Panc1 (cell line): ENCODE measurements around the gene RIPOR3. TPM values are rescaled to one million over a fixed set of nuclear protein-coding genes. Genes with fewer than 3 reads are reported as not detected.

Experiments
- ATAC-seq: fragments of 200-7000 bp; cut with Tn5 transposase; 2 replicates; pipeline ENCODE4 v1.9.1; 2020; ENCODE audit warnings: mild to moderate bottlenecking, moderate library complexity
- BruUV-seq: library from RNA; stranded (reverse); fragments of 400-500 nt; replicated peaks from 2 replicates; lab custom pipeline; 2021; lab: Mats Ljungman, UMichigan
- CTCF ChIA-PET: fragments of 300-600 bp; sonication (Branson Sonifier 250); formaldehyde crosslinking; loops from one replicate; lab custom pipeline; 2022; ENCODE audit warnings: antibody characterized with exemption; lab: Charles Lee
- POLR2A ChIA-PET: fragments of 300-600 bp; sonication (Branson Sonifier 250); formaldehyde crosslinking; loops from one replicate; lab custom pipeline; 2022; ENCODE audit warnings: antibody characterized with exemption; lab: Charles Lee
- DNase-seq: peaks from one replicate; pipeline ENCODE4 v3.0.0-alpha.2; 2010; ENCODE audit warnings: low read depth, low spot score
- H3K27ac ChIP-seq: 2 replicates; pipeline ENCODE4 v1.5.1; 2011; ENCODE audit warnings: mild to moderate bottlenecking, low read length, inconsistent platforms
- H3K27me3 ChIP-seq: fragments of 200-500 bp; sonication (Bioruptor generic); 2 replicates; pipeline ENCODE4 v1.6.0; 2014; ENCODE audit warnings: low read length, inconsistent platforms; ENCODE audit not compliant: control insufficient read depth, insufficient read depth
- H3K36me3 ChIP-seq: fragments of 200-500 bp; sonication (Bioruptor generic); 2 replicates; pipeline ENCODE4 v1.5.1; 2014; ENCODE audit warnings: inconsistent platforms, mild to moderate bottlenecking, low read length, moderate library complexity; ENCODE audit not compliant: control insufficient read depth, insufficient read depth
- H3K4me1 ChIP-seq: 2 replicates; pipeline ENCODE4 v1.5.1; 2011; ENCODE audit warnings: inconsistent platforms, mild to moderate bottlenecking, low read length, moderate library complexity; ENCODE audit not compliant: control insufficient read depth, insufficient read depth
- H3K4me3 ChIP-seq, 2 experiments: 2 replicates each; pipeline ENCODE4 v1.5.1; 2011 to 2012; ENCODE audit warnings: low read depth in 2 of 2, low read length in 2 of 2, mild to moderate bottlenecking in 2 of 2, inconsistent platforms in 1 of 2, moderate library complexity in 1 of 2
- H3K9me3 ChIP-seq: fragments of 200-500 bp; sonication (Bioruptor generic); 2 replicates; pipeline ENCODE4 v1.5.1; 2014; ENCODE audit warnings: low read depth, mild to moderate bottlenecking, inconsistent platforms, low read length, moderate library complexity; ENCODE audit not compliant: control insufficient read depth, insufficient read depth
- POLR2AphosphoS5 ChIP-seq: IDR thresholded peaks from 2 replicates; pipeline ENCODE4 v1.6.1; 2012; ENCODE audit warnings: mild to moderate bottlenecking, low read depth, low read length, moderate library complexity
- SIN3A ChIP-seq: IDR thresholded peaks from 2 replicates; pipeline ENCODE4 v1.6.1; 2012; ENCODE audit warnings: low read depth, mild to moderate bottlenecking, low read length, moderate library complexity, borderline replicate concordance; ENCODE audit not compliant: insufficient read depth
- TCF7L2 ChIP-seq: IDR thresholded peaks from 2 replicates; pipeline ENCODE4 v1.6.1; 2011; ENCODE audit warnings: mild to moderate bottlenecking, low read depth, low read length, inconsistent platforms
- in situ Hi-C: cut with HindIII; loops from 2 replicates; pipeline ENCODE4 v1.10.0; 2016; ENCODE audit warnings: low sequenced_read_pairs, low pct_unique_long_range_greater_than_20kb
- intact Hi-C: fragments of 100-400 bp; cut with micrococcal nuclease; formaldehyde crosslinking; loops from one replicate; pipeline ENCODE4 v1.10.0; 2022; ENCODE audit not compliant: unreplicated experiment
- total RNA-seq: library from RNA; stranded (reverse); gene quantifications from one replicate; pipeline ENCODE4 v1.2.1, GENCODE V29; 2021; ENCODE audit not compliant: unreplicated experiment
- TF ChIP-seq, protein P1 (sequence below), 2 experiments: IDR thresholded peaks; 2 replicates each; pipeline ENCODE4 v1.6.1; 2011 to 2012; ENCODE audit warnings: low read depth in 2 of 2, control low read depth in 1 of 2, low read length in 1 of 2, mild to moderate bottlenecking in 1 of 2, moderate library complexity in 1 of 2; ENCODE audit not compliant: insufficient read depth in 1 of 2
- TF ChIP-seq, protein P2 (sequence below): fragments of 450-650 bp; IDR thresholded peaks from 2 replicates; pipeline ENCODE4 v1.5.1; 2017; ENCODE audit warnings: mild to moderate bottlenecking

The RIPOR3 gene
- total RNA-seq, 1 experiment from 2014 or later = 92.5 TPM

DNA sequence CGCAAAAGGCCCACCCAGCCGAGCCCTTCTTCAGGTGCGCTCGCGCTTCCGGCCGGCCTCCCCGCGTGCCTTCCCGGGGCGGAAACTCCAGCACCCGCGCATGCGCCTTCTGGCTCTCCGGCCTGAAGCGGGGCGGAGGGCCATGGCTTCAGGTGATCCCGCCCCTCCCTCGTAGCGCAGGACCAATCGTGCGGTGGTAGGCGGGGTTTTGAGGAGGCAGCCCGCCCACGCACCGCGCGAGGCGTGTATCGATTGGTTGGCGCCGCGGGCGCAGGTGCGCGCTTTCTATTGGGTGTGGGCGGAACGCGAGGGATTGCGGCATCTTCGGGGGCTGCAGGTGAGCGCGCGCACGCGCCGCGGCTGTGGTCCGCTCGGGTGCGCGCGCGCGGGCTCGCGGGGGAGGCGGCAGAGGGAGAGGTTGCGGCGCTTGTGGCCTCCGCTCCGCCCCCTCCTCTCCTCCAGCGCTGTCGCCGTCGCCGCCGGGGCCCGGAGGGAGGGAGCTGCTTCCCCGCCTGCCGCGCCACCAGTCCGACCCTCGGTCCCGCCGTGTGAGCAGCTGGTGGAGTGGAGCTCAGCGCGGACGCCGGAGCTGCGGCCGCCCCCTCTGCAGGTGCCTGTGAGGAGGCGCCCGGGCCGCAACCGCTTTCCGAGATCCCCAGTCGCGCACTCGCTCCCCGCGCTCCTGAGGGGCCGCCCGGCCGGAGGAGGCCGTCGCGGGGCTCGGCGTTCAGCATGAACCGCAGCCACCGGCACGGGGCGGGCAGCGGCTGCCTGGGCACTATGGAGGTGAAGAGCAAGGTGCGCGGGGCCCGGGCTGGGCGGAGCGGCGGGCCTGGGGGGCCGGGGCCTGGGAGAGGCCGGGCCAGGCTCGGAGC lies 40.0 kb upstream of the RIPOR3 start, which contains the start of gene PARD6B:
Gene PARD6B, plus strand, starts transcription at position 526 of the 875 bp plus-strand sequence. Its CDS starts 207 bp downstream, at position 733.
- ATAC-seq = peak; percentile 83
- intact Hi-C loops = no loop called here

DNA sequence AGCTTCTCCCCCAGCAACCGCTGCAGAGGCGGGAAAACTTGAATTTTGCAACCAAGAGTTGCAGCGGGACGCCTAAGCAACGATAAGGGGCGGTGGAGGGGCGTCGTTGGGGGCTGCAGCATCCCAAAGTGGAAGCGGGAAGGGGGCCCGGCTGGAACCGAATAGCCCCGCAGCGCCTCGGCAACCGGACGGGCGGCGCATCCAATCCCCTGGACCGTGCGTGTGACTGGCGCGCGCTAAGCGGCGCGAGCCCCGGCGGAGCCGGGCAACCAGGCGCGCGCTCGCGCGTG lies 39.4 kb upstream of the RIPOR3 start:
- in situ Hi-C loops = loop anchor here (5.0 kb wide), 1 partner anchor 33 kb away; no protein-coding TSS in a partner anchor
- Histone ChIP-seq H3K4me1 (peaks cover 53% of the 10 kb centered on the region), H3K27me3 (no peaks in the 10 kb centered on the region), H3K36me3 (peaks cover 10% of the 10 kb centered on the region), H3K27ac (peak overlapping the region; percentile 100), H3K4me3 (peak overlapping the region; percentile 60 to 71), H3K9me3 (no peaks in the 10 kb centered on the region)
- TF ChIP-seq, protein P1, sequence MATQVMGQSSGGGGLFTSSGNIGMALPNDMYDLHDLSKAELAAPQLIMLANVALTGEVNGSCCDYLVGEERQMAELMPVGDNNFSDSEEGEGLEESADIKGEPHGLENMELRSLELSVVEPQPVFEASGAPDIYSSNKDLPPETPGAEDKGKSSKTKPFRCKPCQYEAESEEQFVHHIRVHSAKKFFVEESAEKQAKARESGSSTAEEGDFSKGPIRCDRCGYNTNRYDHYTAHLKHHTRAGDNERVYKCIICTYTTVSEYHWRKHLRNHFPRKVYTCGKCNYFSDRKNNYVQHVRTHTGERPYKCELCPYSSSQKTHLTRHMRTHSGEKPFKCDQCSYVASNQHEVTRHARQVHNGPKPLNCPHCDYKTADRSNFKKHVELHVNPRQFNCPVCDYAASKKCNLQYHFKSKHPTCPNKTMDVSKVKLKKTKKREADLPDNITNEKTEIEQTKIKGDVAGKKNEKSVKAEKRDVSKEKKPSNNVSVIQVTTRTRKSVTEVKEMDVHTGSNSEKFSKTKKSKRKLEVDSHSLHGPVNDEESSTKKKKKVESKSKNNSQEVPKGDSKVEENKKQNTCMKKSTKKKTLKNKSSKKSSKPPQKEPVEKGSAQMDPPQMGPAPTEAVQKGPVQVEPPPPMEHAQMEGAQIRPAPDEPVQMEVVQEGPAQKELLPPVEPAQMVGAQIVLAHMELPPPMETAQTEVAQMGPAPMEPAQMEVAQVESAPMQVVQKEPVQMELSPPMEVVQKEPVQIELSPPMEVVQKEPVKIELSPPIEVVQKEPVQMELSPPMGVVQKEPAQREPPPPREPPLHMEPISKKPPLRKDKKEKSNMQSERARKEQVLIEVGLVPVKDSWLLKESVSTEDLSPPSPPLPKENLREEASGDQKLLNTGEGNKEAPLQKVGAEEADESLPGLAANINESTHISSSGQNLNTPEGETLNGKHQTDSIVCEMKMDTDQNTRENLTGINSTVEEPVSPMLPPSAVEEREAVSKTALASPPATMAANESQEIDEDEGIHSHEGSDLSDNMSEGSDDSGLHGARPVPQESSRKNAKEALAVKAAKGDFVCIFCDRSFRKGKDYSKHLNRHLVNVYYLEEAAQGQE (IDR thresholded peaks at IDR 0.05; ENCODE audit: insufficient read depth in 1 of 2, low read depth in 2 of 2, low read length in 1 of 2) = no peak
- TF ChIP-seq, protein P2, sequence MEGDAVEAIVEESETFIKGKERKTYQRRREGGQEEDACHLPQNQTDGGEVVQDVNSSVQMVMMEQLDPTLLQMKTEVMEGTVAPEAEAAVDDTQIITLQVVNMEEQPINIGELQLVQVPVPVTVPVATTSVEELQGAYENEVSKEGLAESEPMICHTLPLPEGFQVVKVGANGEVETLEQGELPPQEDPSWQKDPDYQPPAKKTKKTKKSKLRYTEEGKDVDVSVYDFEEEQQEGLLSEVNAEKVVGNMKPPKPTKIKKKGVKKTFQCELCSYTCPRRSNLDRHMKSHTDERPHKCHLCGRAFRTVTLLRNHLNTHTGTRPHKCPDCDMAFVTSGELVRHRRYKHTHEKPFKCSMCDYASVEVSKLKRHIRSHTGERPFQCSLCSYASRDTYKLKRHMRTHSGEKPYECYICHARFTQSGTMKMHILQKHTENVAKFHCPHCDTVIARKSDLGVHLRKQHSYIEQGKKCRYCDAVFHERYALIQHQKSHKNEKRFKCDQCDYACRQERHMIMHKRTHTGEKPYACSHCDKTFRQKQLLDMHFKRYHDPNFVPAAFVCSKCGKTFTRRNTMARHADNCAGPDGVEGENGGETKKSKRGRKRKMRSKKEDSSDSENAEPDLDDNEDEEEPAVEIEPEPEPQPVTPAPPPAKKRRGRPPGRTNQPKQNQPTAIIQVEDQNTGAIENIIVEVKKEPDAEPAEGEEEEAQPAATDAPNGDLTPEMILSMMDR = no peak
- 0 out of 2 replicates have a peak, but pooled peaks have one; percentile 52 for TF ChIP-seq SIN3A
- TF ChIP-seq TCF7L2 = no peak
- TF ChIP-seq POLR2AphosphoS5 = peak; percentile 60; the same call in 1 of the 2 replicates
- ChIA-PET CTCF (no interaction called here), POLR2A (no interaction called here)
- intact Hi-C loops = no loop called here
- DNase-seq (no peak), ATAC-seq (peak; percentile 79; the same call in 1 of the 2 replicates)
- no TSS peak for BruUV-seq

More for the DNA sequence above, 40.0 kb upstream of the RIPOR3 start, which contains the start of gene PARD6B:
- ChIA-PET CTCF (interaction anchor here (0.6 kb wide), 3 partner anchors 11 to 150 kb away, joined by 3 to 6 read pairs (median 3); partner anchors contain the start of gene RIPOR3), POLR2A (interaction anchor here (0.6 to 1.5 kb wide), 8 partner anchors 10 to 51 kb away, joined by 3 to 21 read pairs (median 5); partner anchors contain the start of gene RIPOR3)
- Histone ChIP-seq H3K27me3 (no peaks in the 10 kb centered on the region), H3K36me3 (peaks cover 13% of the 10 kb centered on the region), H3K9me3 (no peaks in the 10 kb centered on the region), H3K4me1 (peaks cover 54% of the 10 kb centered on the region), H3K27ac (peak within 1 kb of the TSS; percentile 100), H3K4me3 (peak within 1 kb of the TSS; percentile 71 to 89)
- BruUV-seq = no TSS peak
- TF ChIP-seq, protein P2 = no peak
- TF ChIP-seq POLR2AphosphoS5 (peak; percentile 75), SIN3A (peak; percentile 93; the same call in 1 of the 2 replicates), TCF7L2 (peak; percentile 52; the same call in 1 of the 2 replicates)
- TF ChIP-seq, protein P1 (IDR thresholded peaks at IDR 0.05; ENCODE audit: insufficient read depth in 1 of 2, low read depth in 2 of 2, low read length in 1 of 2) = 0 out of 4 replicates have a peak, but pooled peaks of 1 of the 2 experiments have one; percentile 49
- peak; percentile 95 for DNase-seq
- in situ Hi-C loops = loop anchor here (5.0 kb wide), 1 partner anchor 34 kb away; no protein-coding TSS in a partner anchor
